HPDE6-E6E7 (cell line): ENCODE results near the gene BAG5.

ENCODE experiments used
- DNase-seq: peaks from one replicate; pipeline ENCODE4 v3.0.0; 2011; ENCODE audit warnings: missing footprints; ENCODE audit errors: extremely low spot score

The BAG5 gene

GRCh38 chr14:103509864-103510723, 52.4 kb downstream of the BAG5 start:
- no peak for DNase-seq

- no peak for DNase-seq
Measured at GRCh38 chr14:103508521-103509329, 53.7 kb downstream of the BAG5 start.

GRCh38 chr14:103507751-103508150, 54.7 kb downstream of the BAG5 start:
- no peak for DNase-seq
